A172 (cell line): Measurements from ENCODE around the gene NELFCD. TPM values are rescaled to one million over a fixed set of nuclear protein-coding genes. Genes with fewer than 3 reads are reported as not detected.
"Not testable (repeated sequence)": the region's sequence is repeated elsewhere in the genome, so short reads cannot be mapped to it uniquely, and the experiment has no call there.

Source experiments
- DNase-seq: peaks from one replicate; pipeline ENCODE4 v3.0.0-alpha.2; 2015; ENCODE audit warnings: low spot score
- total RNA-seq: library from RNA; depleted of rRNA; stranded (reverse); fragments of >200 nt; shearing (Covaris generic); gene quantifications from 2 replicates; pipeline ENCODE4 v1.2.3, GENCODE V29; 2014

The NELFCD gene
- total RNA-seq, 1 experiment from 2014 or later = 102 TPM

GRCh38 chr20:59008715-59009336 lies 27.8 kb downstream of the NELFCD start:
- no peak for DNase-seq

- peak; percentile 61 for DNase-seq
Observed at GRCh38 chr20:59010321-59010994, 29.4 kb downstream of the NELFCD start.

GRCh38 chr20:59010995-59011873 lies 30.2 kb downstream of the NELFCD start:
- peak; percentile 86 for DNase-seq

GRCh38 chr20:59011874-59012157 lies 30.8 kb downstream of the NELFCD start:
- DNase-seq = not testable (repeated sequence)

GRCh38 chr20:59013031-59013951 lies 32.2 kb downstream of the NELFCD start:
- no peak for DNase-seq

GRCh38 chr20:59013959-59014608 lies 33.0 kb downstream of the NELFCD start:
- peak; percentile 71 for DNase-seq

GRCh38 chr20:59014680-59015389 lies 33.8 kb downstream of the NELFCD start:
- no peak for DNase-seq

- no peak for DNase-seq
Observed at GRCh38 chr20:59015411-59015810, 34.4 kb downstream of the NELFCD start.

- no peak for DNase-seq
Observed at GRCh38 chr20:59015812-59016711, 35.0 kb downstream of the NELFCD start.

- DNase-seq = no peak
Observed at GRCh38 chr20:59016795-59017492, 35.9 kb downstream of the NELFCD start.

- no peak for DNase-seq
Observed at GRCh38 chr20:59017493-59018231, 36.6 kb downstream of the NELFCD start.

GRCh38 chr20:59018817-59019216 lies 37.8 kb downstream of the NELFCD start:
- no peak for DNase-seq

GRCh38 chr20:59019217-59019616 lies 38.2 kb downstream of the NELFCD start, which contains the start of gene TUBB1:
Gene TUBB1, plus strand, starts transcription at chr20:59019429. Its CDS starts 94 bp downstream, at chr20:59019523.
- no peak for DNase-seq

- DNase-seq = peak; percentile 71
Observed at GRCh38 chr20:59020938-59021551, 40.0 kb downstream of the NELFCD start.

GRCh38 chr20:59022754-59023153 lies 41.7 kb downstream of the NELFCD start:
- no peak for DNase-seq

- no peak for DNase-seq
Observed at GRCh38 chr20:59023616-59024015, 42.6 kb downstream of the NELFCD start.

- DNase-seq = no peak
Observed at GRCh38 chr20:59024111-59024530, 43.1 kb downstream of the NELFCD start.
